ENCODE measurements around the gene BMAL1. TPM values are rescaled to one million over a fixed set of nuclear protein-coding genes. Genes with fewer than 3 reads are reported as not detected.

BMAL1 gene
- total RNA-seq, 1 experiment from 2014 or later, result 3.3 TPM

- Mint-ChIP-seq H3K27ac (no peak overlapping the region), H3K4me3 (no peak overlapping the region), H3K9me3 (no peaks in the 10 kb centered on the region), H3K4me1 (peaks cover 7 to 8% of the 10 kb centered on the region in 2 experiments), H3K27me3 (ENCODE audit: low read depth) (no peaks in the 10 kb centered on the region), H3K36me3 (ENCODE audit: insufficient read depth in 1 of 3, low read depth in 3 of 3) (no peaks in the 10 kb centered on the region; a peak in 1 of 7 replicates)
- H3K4ac ChIP-seq (ENCODE audit: low read depth, low read length), result no peak overlapping the region
- H4K91ac ChIP-seq (ENCODE audit: insufficient read length, low read depth, low read length), result no peak overlapping the region
- H2BK20ac ChIP-seq (ENCODE audit: low read depth, low read length, poor library complexity, severe bottlenecking), result no peak overlapping the region
- H3T11ph ChIP-seq (ENCODE audit: low read length), result no peak overlapping the region
- H3K18ac ChIP-seq (ENCODE audit: insufficient read length, low read depth, low read length), result no peak overlapping the region
- H3K9me3 ChIP-seq (ENCODE audit: control insufficient read depth, low read depth, low read length), result no peaks in the 10 kb centered on the region
- no peak for TF ChIP-seq CTCF (conservative IDR thresholded peaks at IDR 0.05)
- no peak for DNase-seq
- no peak overlapping the region for H2AK5ac ChIP-seq (ENCODE audit: insufficient read length, low read length)
- no peak overlapping the region for H2AFZ ChIP-seq (ENCODE audit: low read length)
- H3K27me3 ChIP-seq (ENCODE audit: insufficient read depth, low read length), result no peaks in the 10 kb centered on the region
- no peak overlapping the region for H4K5ac ChIP-seq (ENCODE audit: insufficient read length, low read depth, low read length)
- H4K8ac ChIP-seq (replicated peaks; ENCODE audit: insufficient read length, low read depth, low read length), result no peak overlapping the region
- H3K23ac ChIP-seq (ENCODE audit: insufficient read length, low read depth, low read length), result no peak overlapping the region
- no peaks in the 10 kb centered on the region for H3K4me1 ChIP-seq (ENCODE audit: insufficient read depth, low read length)
- no peak overlapping the region for H2BK120ac ChIP-seq (ENCODE audit: low read depth, low read length, poor library complexity, severe bottlenecking)
- no peak overlapping the region for H3K9ac ChIP-seq (ENCODE audit: extremely low read depth, insufficient read length, low read length)
- no peak overlapping the region for H2BK5ac ChIP-seq (ENCODE audit: insufficient read length, low read length)
- H4K20me1 ChIP-seq (ENCODE audit: control insufficient read depth, insufficient read depth, insufficient read length), result no peaks in the 10 kb centered on the region
- no CpG with 5 or more reads among the region's 8 CpGs for WGBS (ENCODE audit: extremely low coverage, insufficient read length, low lambda C conversion rate)
- no peaks in the 10 kb centered on the region for H3K79me1 ChIP-seq (ENCODE audit: insufficient read depth, low read depth, low read length, poor library complexity, severe bottlenecking)
- no peak overlapping the region for H2BK12ac ChIP-seq (ENCODE audit: insufficient read length, low read depth, low read length)
- no peak overlapping the region for H3K27ac ChIP-seq (ENCODE audit: insufficient read length, low read depth, low read length)
- H3K14ac ChIP-seq (ENCODE audit: insufficient read depth, low read length), result no peak overlapping the region
- no peak overlapping the region for H3K56ac ChIP-seq (ENCODE audit: insufficient read length, low read depth, low read length)
- no peak overlapping the region for H3K4me2 ChIP-seq (ENCODE audit: insufficient read depth, insufficient read length, low read length)
- no peaks in the 10 kb centered on the region for H3K23me2 ChIP-seq (ENCODE audit: insufficient read length, low read depth, low read length, poor library complexity, severe bottlenecking)
- H3K79me2 ChIP-seq (ENCODE audit: insufficient read depth, low read length), result no peaks in the 10 kb centered on the region
- no peak overlapping the region for H2BK15ac ChIP-seq (ENCODE audit: low read depth, low read length)
These were observed 99.2 kb downstream of the BMAL1 start for GRCh38 chr11:13376838-13377237.
